ENCODE data around the gene CYB5A. TPM values are rescaled to one million over a fixed set of nuclear protein-coding genes. Genes with fewer than 3 reads are reported as not detected.

The CYB5A gene
- total RNA-seq, 4 donors from 2014 or later, result 45.7 to 95.3 (median 64.5) TPM

DNA sequence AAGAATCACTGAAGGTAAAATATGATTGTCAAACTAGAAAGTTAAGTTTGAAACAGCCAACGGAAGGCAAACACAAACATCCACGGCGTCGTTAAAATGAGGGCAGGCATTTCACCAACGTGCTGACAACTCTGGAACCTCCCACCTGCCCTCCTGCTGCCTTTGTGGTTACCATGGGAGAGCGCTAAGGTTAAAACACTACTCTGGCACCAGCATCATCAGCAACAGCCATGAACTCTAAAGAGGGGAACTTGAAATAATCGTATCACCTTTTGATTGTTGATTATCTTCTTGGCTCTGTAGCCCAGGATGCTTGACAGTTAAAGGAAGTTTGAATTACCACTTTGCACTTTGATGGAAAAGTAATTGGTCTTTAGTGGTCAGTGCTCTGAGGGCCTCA lies 34.7 kb downstream of the CYB5A start:
- Histone ChIP-seq H3K4me3 (replicated peaks in 1 of 3) (no peak overlapping the region), H3K27me3 (no peaks in the 10 kb centered on the region), H3K4me1 (peaks cover 3% of the 10 kb centered on the region in 2 donors), H3K9me3 (no peaks in the 10 kb centered on the region), H3K27ac (no peak overlapping the region), H3K36me3 (peaks cover 0 to 5% of the 10 kb centered on the region in 2 donors)
- intact Hi-C loops (cut with DNase I), result no loop called here
- no peak for TF ChIP-seq POLR2A (IDR thresholded peaks at IDR 0.05)
- WGBS, 2 donors, result 69 to 78% methylated on average over 7 of the region's 7 CpGs
- DNase-seq, result no peak

GRCh38 chr18:74256190-74256589 lies 35.6 kb downstream of the CYB5A start:
- Histone ChIP-seq H3K36me3 (peaks cover 0 to 5% of the 10 kb centered on the region in 2 donors), H3K9me3 (no peaks in the 10 kb centered on the region), H3K4me3 (replicated peaks in 1 of 3) (no peak overlapping the region), H3K27ac (no peak overlapping the region), H3K4me1 (peaks cover 8 to 12% of the 10 kb centered on the region in 2 donors), H3K27me3 (no peaks in the 10 kb centered on the region)
- TF ChIP-seq, protein P1, sequence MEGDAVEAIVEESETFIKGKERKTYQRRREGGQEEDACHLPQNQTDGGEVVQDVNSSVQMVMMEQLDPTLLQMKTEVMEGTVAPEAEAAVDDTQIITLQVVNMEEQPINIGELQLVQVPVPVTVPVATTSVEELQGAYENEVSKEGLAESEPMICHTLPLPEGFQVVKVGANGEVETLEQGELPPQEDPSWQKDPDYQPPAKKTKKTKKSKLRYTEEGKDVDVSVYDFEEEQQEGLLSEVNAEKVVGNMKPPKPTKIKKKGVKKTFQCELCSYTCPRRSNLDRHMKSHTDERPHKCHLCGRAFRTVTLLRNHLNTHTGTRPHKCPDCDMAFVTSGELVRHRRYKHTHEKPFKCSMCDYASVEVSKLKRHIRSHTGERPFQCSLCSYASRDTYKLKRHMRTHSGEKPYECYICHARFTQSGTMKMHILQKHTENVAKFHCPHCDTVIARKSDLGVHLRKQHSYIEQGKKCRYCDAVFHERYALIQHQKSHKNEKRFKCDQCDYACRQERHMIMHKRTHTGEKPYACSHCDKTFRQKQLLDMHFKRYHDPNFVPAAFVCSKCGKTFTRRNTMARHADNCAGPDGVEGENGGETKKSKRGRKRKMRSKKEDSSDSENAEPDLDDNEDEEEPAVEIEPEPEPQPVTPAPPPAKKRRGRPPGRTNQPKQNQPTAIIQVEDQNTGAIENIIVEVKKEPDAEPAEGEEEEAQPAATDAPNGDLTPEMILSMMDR (IDR thresholded peaks at IDR 0.05), result no peak
- no peak for TF ChIP-seq POLR2A (IDR thresholded peaks at IDR 0.05)
- WGBS, 2 donors, result 77 to 80% methylated on average over 5 of the region's 5 CpGs
- no peak for DNase-seq
- intact Hi-C loops (cut with DNase I), result no loop called here

GRCh38 chr18:74255131-74255616 lies 36.6 kb downstream of the CYB5A start:
- Histone ChIP-seq H3K4me3 (replicated peaks in 1 of 3) (no peak overlapping the region), H3K4me1 (peaks cover 8 to 15% of the 10 kb centered on the region in 2 donors), H3K27me3 (no peaks in the 10 kb centered on the region), H3K36me3 (peaks cover 0 to 5% of the 10 kb centered on the region in 2 donors), H3K27ac (no peak overlapping the region), H3K9me3 (no peaks in the 10 kb centered on the region)
- intact Hi-C loops (cut with DNase I), result no loop called here
- TF ChIP-seq, protein P1 (IDR thresholded peaks at IDR 0.05), result no peak
- no peak for TF ChIP-seq POLR2A (IDR thresholded peaks at IDR 0.05)
- DNase-seq, result peak in 1 of 2 donors; percentile 8
- WGBS, 2 donors, result 54% methylated on average over 4 of the region's 4 CpGs

- TF ChIP-seq POLR2A (IDR thresholded peaks at IDR 0.05), result no peak
- TF ChIP-seq, protein P1 (IDR thresholded peaks at IDR 0.05), result no peak
- peaks cover 0 to 5% of the 10 kb centered on the region in 2 donors for H3K36me3 ChIP-seq
- no peak overlapping the region for H3K4me3 ChIP-seq (replicated peaks in 1 of 3)
- H3K27ac ChIP-seq, result peak overlapping the region in 1 of 3 donors; percentile 68
- peaks cover 8 to 15% of the 10 kb centered on the region in 2 donors for H3K4me1 ChIP-seq
- H3K27me3 ChIP-seq, result no peaks in the 10 kb centered on the region
- peak; percentile 8 to 30 for DNase-seq
- H3K9me3 ChIP-seq, result no peaks in the 10 kb centered on the region
- WGBS, 2 donors, result 61 to 63% methylated on average over 4 of the region's 4 CpGs
- intact Hi-C loops (cut with DNase I), result no loop called here
Measured at GRCh38 chr18:74252039-74252395, 39.7 kb downstream of the CYB5A start.

- Histone ChIP-seq H3K27ac (peak overlapping the region in 1 of 3 donors; percentile 68), H3K4me3 (replicated peaks in 1 of 3) (no peak overlapping the region), H3K9me3 (no peaks in the 10 kb centered on the region), H3K36me3 (peaks cover 0 to 5% of the 10 kb centered on the region in 2 donors), H3K27me3 (no peaks in the 10 kb centered on the region), H3K4me1 (peaks cover 8 to 15% of the 10 kb centered on the region in 2 donors)
- no peak for TF ChIP-seq POLR2A (IDR thresholded peaks at IDR 0.05)
- TF ChIP-seq, protein P1 (IDR thresholded peaks at IDR 0.05), result no peak
- DNase-seq, result no peak
- intact Hi-C loops (cut with DNase I), result no loop called here
- WGBS, 2 donors, result 51 to 60% methylated on average over 4 of the region's 4 CpGs
Measured at GRCh38 chr18:74251297-74252038, 40.3 kb downstream of the CYB5A start.

Measured in thyroid gland (tissue), 4 donors.